K562 (cell line): ENCODE data around the gene BCL7C. TPM values are rescaled to one million over a fixed set of nuclear protein-coding genes. Genes with fewer than 3 reads are reported as not detected.
A peak's percentile ranks its signal among the peaks of the same experiment; 100 is the strongest.

Experiments used
- ATAC-seq: fragments of 200-7000 bp; cut with Tn5 transposase; 3 replicates; pipeline ENCODE4 v1.9.1; 2020; ENCODE audit warnings: moderate library complexity
- BruUV-seq: library from RNA; stranded (reverse); fragments of 400-500 nt; replicated peaks from 2 replicates; lab custom pipeline; 2021; lab: Mats Ljungman, UMichigan
- CTCF ChIA-PET: fragments of 300-600 bp; formaldehyde crosslinking; extraction: SDS; loops from one replicate; lab custom pipeline; 2021; ENCODE audit warnings: low intra/inter-chr PET ratio; lab: Yijun Ruan, JAX
- POLR2A ChIA-PET: fragments of 300-600, 350-650 bp; sonication (Branson Sonifier 250); formaldehyde crosslinking; extraction: SDS; loops from one replicate; lab custom pipeline; 2021; ENCODE audit warnings: antibody characterized with exemption, inconsistent platforms; lab: Yijun Ruan, JAX
- DNase-seq, 4 experiments: peaks; one replicate each; pipeline versions ENCODE4 v3.0.0 to v3.0.0-alpha.2; 2011 to 2018; ENCODE audit warnings: low spot score in 3 of 4, mixed read lengths in 3 of 4; ENCODE audit errors: extremely low read depth in 1 of 4
- FAIRE-seq: peaks from 2 replicates; lab custom pipeline; 2011; peaks lifted over from hg19 to GRCh38; lab: Jason Lieb, UNC
- H2AFZ ChIP-seq: 2 replicates; pipeline ENCODE4 v1.6.0; 2011; ENCODE audit warnings: low read depth, low read length, control low read depth, inconsistent platforms
- H3K27ac ChIP-seq: fragments of 200-600 bp; 3 replicates; pipeline ENCODE4 v1.8.0; 2011; ENCODE audit warnings: low read depth, mild to moderate bottlenecking, control low read depth, inconsistent platforms, low read length, moderate library complexity, mixed read lengths; ENCODE audit errors: extremely low read depth
- H3K27me3 ChIP-seq, 2 experiments: fragments of 300-600 bp in 1 of 2; 2 replicates in 1 of 2; 3 replicates in 1 of 2; pipeline versions ENCODE4 v1.6.0 to v1.8.0; 2011; ENCODE audit warnings: inconsistent platforms in 2 of 2, low read length in 2 of 2, mild to moderate bottlenecking in 1 of 2, mixed read lengths in 1 of 2, moderate library complexity in 1 of 2; ENCODE audit not compliant: control insufficient read depth in 2 of 2, insufficient read depth in 2 of 2
- H3K36me3 ChIP-seq: fragments of 300-600 bp; 3 replicates; pipeline ENCODE4 v1.8.0; 2011; ENCODE audit warnings: mild to moderate bottlenecking, low read length, inconsistent platforms; ENCODE audit not compliant: control insufficient read depth, insufficient read depth
- H3K4me1 ChIP-seq, 2 experiments: fragments of 200-600 bp in 1 of 2; replicated peaks in 1 of 2; 2 replicates in 1 of 2; 3 replicates in 1 of 2; pipeline versions ENCODE4 v1.5.1 to v1.8.0; 2011; ENCODE audit warnings: inconsistent platforms in 2 of 2, low read length in 2 of 2, mild to moderate bottlenecking in 1 of 2, mixed read lengths in 1 of 2, moderate library complexity in 1 of 2; ENCODE audit not compliant: control insufficient read depth in 2 of 2, insufficient read depth in 2 of 2
- H3K4me2 ChIP-seq: 2 replicates; pipeline ENCODE4 v1.6.1; 2011; ENCODE audit warnings: low read length, control low read depth, inconsistent platforms, mixed read lengths; ENCODE audit not compliant: insufficient read depth
- H3K4me3 ChIP-seq: fragments of 200-600 bp; sonication (generic), shearing (Covaris generic); 2 replicates; pipeline ENCODE4 v1.5.1; 2016; ENCODE audit warnings: control low read depth, inconsistent platforms
- H3K79me2 ChIP-seq: fragments of 200-600 bp; 3 replicates; pipeline ENCODE4 v1.8.0; 2011; ENCODE audit warnings: low read length, inconsistent platforms; ENCODE audit not compliant: control insufficient read depth, insufficient read depth
- H3K9ac ChIP-seq, 2 experiments: 2 replicates each; pipeline versions ENCODE4 v1.6.0 to v1.6.1; 2011; ENCODE audit warnings: low read depth in 2 of 2, low read length in 2 of 2, control low read depth in 1 of 2, inconsistent platforms in 1 of 2, mild to moderate bottlenecking in 1 of 2, mixed read lengths in 1 of 2; ENCODE audit not compliant: insufficient read depth in 1 of 2
- H3K9me1 ChIP-seq: one replicate; pipeline ENCODE4 v1.6.0; 2011; ENCODE audit warnings: inconsistent platforms, mild to moderate bottlenecking, low read length, moderate library complexity; ENCODE audit not compliant: control insufficient read depth, insufficient read depth
- H3K9me3 ChIP-seq: replicated peaks from 2 replicates; pipeline ENCODE4 v1.5.1; 2011; ENCODE audit warnings: low read depth, low read length, inconsistent platforms; ENCODE audit not compliant: control insufficient read depth, insufficient read depth
- H4K20me1 ChIP-seq: replicated peaks from 2 replicates; pipeline ENCODE4 v1.6.1; 2011; ENCODE audit warnings: low read length, inconsistent platforms, mixed read lengths; ENCODE audit not compliant: control insufficient read depth, insufficient read depth
- NFYB ChIP-seq: IDR thresholded peaks from 2 replicates; pipeline ENCODE4 v1.6.1; 2011; ENCODE audit warnings: mild to moderate bottlenecking, moderate library complexity; ENCODE audit not compliant: insufficient read length; ENCODE audit errors: extremely low read depth
- PCBP1 ChIP-seq: fragments of 200-400 bp; formaldehyde crosslinking; IDR thresholded peaks from 2 replicates; pipeline ENCODE4 v1.6.1; 2018; ENCODE audit warnings: mild to moderate bottlenecking, low read depth, low read length; ENCODE audit not compliant: poor library complexity, severe bottlenecking
- PHF8 ChIP-seq: fragments of 200-600 bp; sonication (generic); IDR thresholded peaks from 2 replicates; pipeline ENCODE4 v1.6.1; 2012; ENCODE audit warnings: mixed run types, mild to moderate bottlenecking, inconsistent platforms, low read length, moderate library complexity, borderline replicate concordance
- SRSF3 ChIP-seq: fragments of 200-400 bp; formaldehyde crosslinking; IDR thresholded peaks from 2 replicates; pipeline ENCODE4 v1.6.1; 2016; ENCODE audit warnings: mild to moderate bottlenecking, low read length, moderate library complexity; ENCODE audit not compliant: insufficient read depth
- ZC3H8 ChIP-seq: fragments of 450-650 bp; IDR thresholded peaks from 2 replicates; pipeline ENCODE4 v1.6.1; 2017
- WGBS: fragments of 100-300 bp; shearing (Covaris generic); methylation state at CpG from one replicate; pipeline ENCODE4 v1.1.6; 2016; ENCODE audit warnings: low coverage, mixed read lengths; ENCODE audit not compliant: insufficient coverage; ENCODE audit errors: missing lambda C conversion rate; 5-methylcytosine and 5-hydroxymethylcytosine counted together
- in situ Hi-C: fragments of 300-500 bp; cut with MboI; formaldehyde crosslinking; loops from 4 replicates; pipeline ENCODE4 v1.15.0; 2018; ENCODE audit warnings: inconsistent platforms, mixed read lengths
- intact Hi-C: fragments of 100-400 bp; cut with micrococcal nuclease; formaldehyde crosslinking; loops from 2 replicates; pipeline ENCODE4 v1.14.2; 2022
- polyA plus RNA-seq, 8 experiments: library from polyadenylated mRNA; depleted of rRNA in 4 of 8; stranded (reverse) in 5 of 8; unstranded in 3 of 8; fragments of >200 nt; fragmentation: Nextera tagmentation in 2 of 8; fragmentation: Illumina TruSeq in 1 of 8; extraction: Ambion mirVana in 2 of 8; extraction: Trizol in 1 of 8; gene quantifications; 2 replicates each; pipeline versions ENCODE4 v1.2.1 to v1.2.3, GENCODE V29; 2011 to 2014; ENCODE audit warnings: inconsistent platforms in 1 of 8, missing spikeins in 1 of 8
- total RNA-seq, 7 experiments: library from RNA; depleted of rRNA in 6 of 7; stranded (reverse); fragments of >200 nt in 6 of 7; fragmentation: Illumina TruSeq in 2 of 7; extraction: Trizol in 2 of 7; gene quantifications; 2 replicates each; pipeline versions ENCODE4 v1.2.1 to v1.2.3, GENCODE V29; 2011 to 2021; ENCODE audit warnings: low replicate concordance in 1 of 7
- TF ChIP-seq, protein P1 (sequence below), 2 experiments: fragments of 150-350 bp in 1 of 2; IDR thresholded peaks; 2 replicates each; pipeline ENCODE4 v1.6.1; 2012 to 2016; ENCODE audit warnings: low read depth in 2 of 2, low read length in 2 of 2, mild to moderate bottlenecking in 1 of 2, moderate library complexity in 1 of 2
- TF ChIP-seq, protein P2 (sequence below): fragments of 250-450 bp; sonication (Bioruptor Pico); IDR thresholded peaks from 2 replicates; pipeline ENCODE4 v1.8.0; 2021; ENCODE audit warnings: moderate library complexity, mild to moderate bottlenecking, inconsistent platforms
- TF ChIP-seq, protein P3 (sequence below): fragments of 200-800 bp; sonication (Bioruptor generic); IDR thresholded peaks from 2 replicates; pipeline ENCODE4 v1.6.1; 2016; ENCODE audit warnings: missing genetic modification characterization, missing compliant biosample characterization

The BCL7C gene
- total and polyA plus RNA-seq, 9 of the 15 experiments (the other 6 are each of a cell fraction or from before 2014, with no cell fraction given): 1.7 to 85.8 (median 19.6) TPM

DNA sequence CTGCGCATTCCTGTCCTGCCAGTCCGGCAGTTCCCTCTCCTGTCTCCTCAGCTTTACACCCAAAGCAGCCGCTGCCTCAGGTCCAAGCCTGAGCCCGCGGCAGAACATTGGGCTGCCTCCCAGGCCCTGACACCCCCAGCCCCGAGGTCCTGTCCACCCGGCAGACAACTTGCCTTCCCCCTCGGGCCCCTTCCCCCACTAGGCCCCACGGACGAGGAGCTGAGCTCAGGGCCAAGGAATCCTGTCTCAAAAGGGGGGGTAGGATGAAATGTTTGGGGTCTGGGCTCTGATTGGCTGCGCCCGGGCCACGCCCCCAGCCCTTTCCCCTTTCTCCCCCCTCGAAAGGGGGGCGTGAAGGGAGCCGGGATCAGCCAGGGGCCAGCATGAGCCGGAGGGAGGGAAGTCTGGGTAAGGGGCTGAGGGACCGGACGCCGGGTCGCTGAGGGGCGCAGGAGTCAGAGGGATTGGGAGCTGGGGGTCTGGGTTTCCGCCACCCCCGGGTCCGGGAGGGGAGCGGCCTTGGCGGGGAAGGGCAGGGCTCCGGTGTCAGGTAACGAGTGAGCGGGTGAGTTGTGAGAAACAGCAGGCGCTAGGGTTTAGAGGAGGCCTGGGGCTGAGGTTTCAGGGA is 2.5 kb upstream of the BCL7C start, which contains the start of gene CTF1:
Gene CTF1 (plus strand): TSS at position 354 of the 628 bp plus-strand sequence. CDS start 30 bp downstream, at position 384.
- ATAC-seq: peak; percentile 70
- Histone ChIP-seq H3K27me3 (no peaks in the 10 kb centered on the region), H3K27ac (peak within 1 kb of the TSS; percentile 90), H3K4me1 (peaks cover 39 to 49% of the 10 kb centered on the region in 2 experiments), H3K79me2 (peaks cover 22% of the 10 kb centered on the region), H3K4me2 (peak within 1 kb of the TSS; percentile 86), H2AFZ (peak within 1 kb of the TSS; percentile 84), H4K20me1 (no peaks in the 10 kb centered on the region), H3K9ac (peak within 1 kb of the TSS; percentile 90 to 91), H3K9me1 (no peaks in the 10 kb centered on the region), H3K36me3 (peaks cover 14% of the 10 kb centered on the region; the same call in 2 of the 3 replicates), H3K4me3 (peak within 1 kb of the TSS; percentile 60), H3K9me3 (no peaks in the 10 kb centered on the region)
- 1% methylated on average over 25 of the region's 31 CpGs for WGBS
- no TSS peak for BruUV-seq
- in situ Hi-C loops: no loop called here
- peak; percentile 82 to 86 (median 86) for DNase-seq
- CTCF ChIA-PET: no interaction called here
- intact Hi-C loops: no loop called here
- no peak for FAIRE-seq
- POLR2A ChIA-PET: interaction anchor here (0.6 to 1.5 kb wide), 8 partner anchors 17 to 519 kb away, joined by 3 to 6 read pairs (median 3); partner anchors contain the start of genes PHKG2 and SEPTIN1
- TF ChIP-seq ZC3H8: no peak
- TF ChIP-seq PCBP1: peak; percentile 51
- TF ChIP-seq, protein P1, sequence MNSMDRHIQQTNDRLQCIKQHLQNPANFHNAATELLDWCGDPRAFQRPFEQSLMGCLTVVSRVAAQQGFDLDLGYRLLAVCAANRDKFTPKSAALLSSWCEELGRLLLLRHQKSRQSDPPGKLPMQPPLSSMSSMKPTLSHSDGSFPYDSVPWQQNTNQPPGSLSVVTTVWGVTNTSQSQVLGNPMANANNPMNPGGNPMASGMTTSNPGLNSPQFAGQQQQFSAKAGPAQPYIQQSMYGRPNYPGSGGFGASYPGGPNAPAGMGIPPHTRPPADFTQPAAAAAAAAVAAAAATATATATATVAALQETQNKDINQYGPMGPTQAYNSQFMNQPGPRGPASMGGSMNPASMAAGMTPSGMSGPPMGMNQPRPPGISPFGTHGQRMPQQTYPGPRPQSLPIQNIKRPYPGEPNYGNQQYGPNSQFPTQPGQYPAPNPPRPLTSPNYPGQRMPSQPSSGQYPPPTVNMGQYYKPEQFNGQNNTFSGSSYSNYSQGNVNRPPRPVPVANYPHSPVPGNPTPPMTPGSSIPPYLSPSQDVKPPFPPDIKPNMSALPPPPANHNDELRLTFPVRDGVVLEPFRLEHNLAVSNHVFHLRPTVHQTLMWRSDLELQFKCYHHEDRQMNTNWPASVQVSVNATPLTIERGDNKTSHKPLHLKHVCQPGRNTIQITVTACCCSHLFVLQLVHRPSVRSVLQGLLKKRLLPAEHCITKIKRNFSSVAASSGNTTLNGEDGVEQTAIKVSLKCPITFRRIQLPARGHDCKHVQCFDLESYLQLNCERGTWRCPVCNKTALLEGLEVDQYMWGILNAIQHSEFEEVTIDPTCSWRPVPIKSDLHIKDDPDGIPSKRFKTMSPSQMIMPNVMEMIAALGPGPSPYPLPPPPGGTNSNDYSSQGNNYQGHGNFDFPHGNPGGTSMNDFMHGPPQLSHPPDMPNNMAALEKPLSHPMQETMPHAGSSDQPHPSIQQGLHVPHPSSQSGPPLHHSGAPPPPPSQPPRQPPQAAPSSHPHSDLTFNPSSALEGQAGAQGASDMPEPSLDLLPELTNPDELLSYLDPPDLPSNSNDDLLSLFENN (IDR thresholded peaks at IDR 0.05; ENCODE audit: low read depth in 2 of 2, low read length in 2 of 2): no peak
- TF ChIP-seq, protein P2, sequence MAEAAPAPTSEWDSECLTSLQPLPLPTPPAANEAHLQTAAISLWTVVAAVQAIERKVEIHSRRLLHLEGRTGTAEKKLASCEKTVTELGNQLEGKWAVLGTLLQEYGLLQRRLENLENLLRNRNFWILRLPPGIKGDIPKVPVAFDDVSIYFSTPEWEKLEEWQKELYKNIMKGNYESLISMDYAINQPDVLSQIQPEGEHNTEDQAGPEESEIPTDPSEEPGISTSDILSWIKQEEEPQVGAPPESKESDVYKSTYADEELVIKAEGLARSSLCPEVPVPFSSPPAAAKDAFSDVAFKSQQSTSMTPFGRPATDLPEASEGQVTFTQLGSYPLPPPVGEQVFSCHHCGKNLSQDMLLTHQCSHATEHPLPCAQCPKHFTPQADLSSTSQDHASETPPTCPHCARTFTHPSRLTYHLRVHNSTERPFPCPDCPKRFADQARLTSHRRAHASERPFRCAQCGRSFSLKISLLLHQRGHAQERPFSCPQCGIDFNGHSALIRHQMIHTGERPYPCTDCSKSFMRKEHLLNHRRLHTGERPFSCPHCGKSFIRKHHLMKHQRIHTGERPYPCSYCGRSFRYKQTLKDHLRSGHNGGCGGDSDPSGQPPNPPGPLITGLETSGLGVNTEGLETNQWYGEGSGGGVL (CRISPR knock-in tag): no peak
- TF ChIP-seq SRSF3: no peak
- TF ChIP-seq, protein P3, sequence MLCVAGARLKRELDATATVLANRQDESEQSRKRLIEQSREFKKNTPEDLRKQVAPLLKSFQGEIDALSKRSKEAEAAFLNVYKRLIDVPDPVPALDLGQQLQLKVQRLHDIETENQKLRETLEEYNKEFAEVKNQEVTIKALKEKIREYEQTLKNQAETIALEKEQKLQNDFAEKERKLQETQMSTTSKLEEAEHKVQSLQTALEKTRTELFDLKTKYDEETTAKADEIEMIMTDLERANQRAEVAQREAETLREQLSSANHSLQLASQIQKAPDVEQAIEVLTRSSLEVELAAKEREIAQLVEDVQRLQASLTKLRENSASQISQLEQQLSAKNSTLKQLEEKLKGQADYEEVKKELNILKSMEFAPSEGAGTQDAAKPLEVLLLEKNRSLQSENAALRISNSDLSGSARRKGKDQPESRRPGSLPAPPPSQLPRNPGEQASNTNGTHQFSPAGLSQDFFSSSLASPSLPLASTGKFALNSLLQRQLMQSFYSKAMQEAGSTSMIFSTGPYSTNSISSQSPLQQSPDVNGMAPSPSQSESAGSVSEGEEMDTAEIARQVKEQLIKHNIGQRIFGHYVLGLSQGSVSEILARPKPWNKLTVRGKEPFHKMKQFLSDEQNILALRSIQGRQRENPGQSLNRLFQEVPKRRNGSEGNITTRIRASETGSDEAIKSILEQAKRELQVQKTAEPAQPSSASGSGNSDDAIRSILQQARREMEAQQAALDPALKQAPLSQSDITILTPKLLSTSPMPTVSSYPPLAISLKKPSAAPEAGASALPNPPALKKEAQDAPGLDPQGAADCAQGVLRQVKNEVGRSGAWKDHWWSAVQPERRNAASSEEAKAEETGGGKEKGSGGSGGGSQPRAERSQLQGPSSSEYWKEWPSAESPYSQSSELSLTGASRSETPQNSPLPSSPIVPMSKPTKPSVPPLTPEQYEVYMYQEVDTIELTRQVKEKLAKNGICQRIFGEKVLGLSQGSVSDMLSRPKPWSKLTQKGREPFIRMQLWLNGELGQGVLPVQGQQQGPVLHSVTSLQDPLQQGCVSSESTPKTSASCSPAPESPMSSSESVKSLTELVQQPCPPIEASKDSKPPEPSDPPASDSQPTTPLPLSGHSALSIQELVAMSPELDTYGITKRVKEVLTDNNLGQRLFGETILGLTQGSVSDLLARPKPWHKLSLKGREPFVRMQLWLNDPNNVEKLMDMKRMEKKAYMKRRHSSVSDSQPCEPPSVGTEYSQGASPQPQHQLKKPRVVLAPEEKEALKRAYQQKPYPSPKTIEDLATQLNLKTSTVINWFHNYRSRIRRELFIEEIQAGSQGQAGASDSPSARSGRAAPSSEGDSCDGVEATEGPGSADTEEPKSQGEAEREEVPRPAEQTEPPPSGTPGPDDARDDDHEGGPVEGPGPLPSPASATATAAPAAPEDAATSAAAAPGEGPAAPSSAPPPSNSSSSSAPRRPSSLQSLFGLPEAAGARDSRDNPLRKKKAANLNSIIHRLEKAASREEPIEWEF (CRISPR knock-in tag): no peak
- TF ChIP-seq PHF8: peak; percentile 66; the same call in 1 of the 2 replicates
- TF ChIP-seq NFYB: peak; percentile 72
